Measurements from ENCODE around the gene SPATA12. TPM values are rescaled to one million over a fixed set of nuclear protein-coding genes. Genes with fewer than 3 reads are reported as not detected.

Gene SPATA12
- total and polyA plus RNA-seq, 2 of the 8 experiments (the other 6 are each of a cell fraction or from before 2014, with no cell fraction given), result 0.19 to 0.97 TPM

DNA sequence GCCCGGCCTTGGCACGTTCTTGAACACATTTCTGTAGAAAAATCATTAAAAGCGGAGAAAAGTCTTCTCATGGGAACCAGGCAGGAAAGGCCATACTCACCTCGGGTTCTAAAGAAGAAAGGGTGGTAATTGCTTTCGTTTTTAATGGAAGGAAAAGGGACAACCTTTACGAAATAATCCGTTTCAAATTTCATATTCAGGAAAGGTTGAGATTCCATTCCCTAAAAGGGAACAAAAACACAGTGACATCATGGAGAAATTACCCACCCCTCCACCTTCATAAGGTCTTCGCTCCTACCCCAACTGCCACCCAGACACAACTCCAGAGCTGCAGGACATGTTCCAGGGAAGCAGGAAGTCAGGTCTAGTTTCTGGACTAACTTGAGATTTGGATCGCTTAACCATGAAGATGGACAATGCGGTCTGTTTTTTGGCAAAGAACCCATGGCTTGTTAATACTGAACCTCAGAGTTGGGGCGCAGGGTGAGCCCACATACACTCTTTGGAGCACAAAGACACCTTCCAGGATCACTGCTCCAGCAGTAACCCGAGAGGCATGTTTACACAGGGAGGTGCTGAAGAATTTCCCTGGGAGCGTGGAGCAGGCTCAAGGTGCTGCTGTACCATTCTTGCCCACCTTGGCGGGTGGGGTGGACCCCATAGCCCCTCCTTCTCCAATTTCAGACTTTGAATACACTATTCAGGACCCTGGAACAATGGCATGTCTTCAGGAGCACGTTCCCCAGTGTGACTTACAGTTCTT, 49.2 kb downstream of the SPATA12 start:
- no peak overlapping the region for H3K23ac ChIP-seq (ENCODE audit: insufficient read length)
- H3K36me3 ChIP-seq (ENCODE audit: control insufficient read depth in 2 of 4, insufficient read depth in 4 of 4, low read length in 3 of 4), result peaks cover 2 to 8% (median 3%) of the 10 kb centered on the region in 4 experiments; a peak in 5 of 8 replicates
- peak overlapping the region; percentile 0 to 3; a peak in 2 of 4 replicates for H3K4me2 ChIP-seq (ENCODE audit: insufficient read depth in 1 of 2, low read depth in 2 of 2, low read length in 2 of 2)
- H2BK5ac ChIP-seq (ENCODE audit: low read depth, low read length), result 0 out of 2 replicates have a peak overlapping the region, but pooled peaks have one; percentile 3
- no peak overlapping the region for H4K5ac ChIP-seq (ENCODE audit: insufficient read length, low read depth, low read length)
- H3K18ac ChIP-seq (ENCODE audit: extremely low read depth, low read length), result no peak overlapping the region
- no peaks in the 10 kb centered on the region for H4K20me1 ChIP-seq (replicated peaks in 1 of 2; ENCODE audit: control insufficient read depth in 1 of 2, insufficient read depth in 2 of 2, low read length in 2 of 2)
- ChIA-PET POLR2A (ENCODE audit: partially characterized antibody) (interaction anchor here (1.0 to 2.9 kb wide), 5 partner anchors 9 to 59 kb away, joined by 3 to 19 read pairs (median 4); no protein-coding TSS in a partner anchor), CTCF (ENCODE audit: partially characterized antibody) (interaction anchor here (0.9 to 5.1 kb wide), 11 partner anchors 9 to 115 kb away, joined by 3 to 44 read pairs (median 7); no protein-coding TSS in a partner anchor)
- peaks cover 0 to 12% (median 5%) of the 10 kb centered on the region in 4 experiments; a peak in 4 of 7 replicates for H3K4me1 ChIP-seq (replicated peaks in 1 of 4; ENCODE audit: control insufficient read depth in 3 of 4, insufficient read depth in 4 of 4, low read length in 3 of 4)
- WGBS, 2 experiments (ENCODE audit: extremely low coverage in 1 of 2, insufficient coverage in 1 of 2, insufficient read length in 1 of 2, insufficient replicate concordance in 2 of 2, low coverage in 1 of 2, low lambda C conversion rate in 2 of 2, missing lambda C conversion rate in 1 of 2), result 81% methylated on average over 15 of the region's 15 CpGs; no CpG with 5 or more reads in 1 of the 2 experiments
- peaks cover 3% of the 10 kb centered on the region; the same call in 1 of the 2 replicates for H3K79me1 ChIP-seq (ENCODE audit: low read depth, low read length)
- H3K9me3 ChIP-seq (ENCODE audit: insufficient read depth in 2 of 2, low read depth in 1 of 2, low read length in 1 of 2), result no peaks in the 10 kb centered on the region
- H3K4me3 ChIP-seq (ENCODE audit: extremely low read depth in 1 of 4, insufficient read depth in 2 of 4, low read depth in 3 of 4, low read length in 4 of 4), result no peak overlapping the region
- no peak overlapping the region for H2BK120ac ChIP-seq (replicated peaks; ENCODE audit: low read depth, low read length)
- H3K56ac ChIP-seq (replicated peaks; ENCODE audit: insufficient read length, low read depth, low read length), result no peak overlapping the region
- no peaks in the 10 kb centered on the region for H3K23me2 ChIP-seq (ENCODE audit: low read depth, low read length)
- no peak for DNase-seq (ENCODE audit: low read depth in 1 of 2, low spot score in 2 of 2)
- H2AFZ ChIP-seq (ENCODE audit: low read length), result no peak overlapping the region
- H4K91ac ChIP-seq (replicated peaks; ENCODE audit: insufficient read length, low read length), result no peak overlapping the region
- no peaks in the 10 kb centered on the region for H3K79me2 ChIP-seq (ENCODE audit: control insufficient read depth in 1 of 2, insufficient read depth in 2 of 2, low read length in 2 of 2)
- no peaks in the 10 kb centered on the region for H3K27me3 ChIP-seq (replicated peaks in 1 of 4; ENCODE audit: control insufficient read depth in 3 of 4, extremely low read depth in 1 of 4, insufficient read depth in 3 of 4, low read length in 3 of 4)
- no peak for TF ChIP-seq RFX5 (IDR thresholded peaks at IDR 0.05; ENCODE audit: borderline replicate concordance, low read depth, low read length)
- no peak overlapping the region for H2BK15ac ChIP-seq (ENCODE audit: low read length)
- no peak overlapping the region for H3K9ac ChIP-seq (replicated peaks in 1 of 4; ENCODE audit: extremely low read depth in 1 of 4, low read depth in 3 of 4, low read length in 3 of 4)
- H3K27ac ChIP-seq (ENCODE audit: low read depth, low read length), result peak overlapping the region; percentile 30
- no peak overlapping the region for H2AK5ac ChIP-seq (ENCODE audit: low read depth, low read length)
- no peak overlapping the region for H3K14ac ChIP-seq (ENCODE audit: insufficient read length)
- no peak overlapping the region for H3K4ac ChIP-seq (replicated peaks; ENCODE audit: insufficient read length, low read depth, low read length)
- no peak for FAIRE-seq
- H4K8ac ChIP-seq (ENCODE audit: extremely low read depth, insufficient read depth, low read length), result no peak overlapping the region
- H2BK12ac ChIP-seq (ENCODE audit: low read depth, low read length), result peak overlapping the region; percentile 50; the same call in 1 of the 2 replicates
- H2BK20ac ChIP-seq (ENCODE audit: low read length), result no peak overlapping the region
